Choroid plexus epithelial cell (primary cell): ENCODE measurements around the gene HK3.

Experiments
- DNase-seq: peaks from one replicate; pipeline ENCODE4 v3.0.0-alpha.2; 2010; ENCODE audit warnings: low read depth
- H3K4me3 ChIP-seq: 2 replicates; pipeline ENCODE4 v1.5.1; 2011; ENCODE audit warnings: low read depth, mild to moderate bottlenecking, control low read depth, low read length, moderate library complexity
- CTCF ChIP-seq: conservative IDR thresholded peaks from 2 replicates; pipeline ENCODE4 v1.5.1; 2011; ENCODE audit warnings: low read depth, mild to moderate bottlenecking, control low read depth, inconsistent platforms, low read length, moderate library complexity

HK3 gene

GRCh38 chr5:176918613-176919012 is 19.5 kb upstream of the HK3 start:
- no peak for TF ChIP-seq CTCF
- DNase-seq = no peak
- H3K4me3 ChIP-seq = no peak overlapping the region

GRCh38 chr5:176916337-176916736 is 17.2 kb upstream of the HK3 start:
- TF ChIP-seq CTCF = no peak
- DNase-seq = no peak
- no peak overlapping the region for H3K4me3 ChIP-seq

- no peak for TF ChIP-seq CTCF
- H3K4me3 ChIP-seq = no peak overlapping the region
- DNase-seq = no peak
Measured at GRCh38 chr5:176915906-176916305, 16.8 kb upstream of the HK3 start.

- no peak for DNase-seq
- TF ChIP-seq CTCF = no peak
- no peak overlapping the region for H3K4me3 ChIP-seq
Measured at GRCh38 chr5:176912115-176912514, 13.0 kb upstream of the HK3 start.

- no peak overlapping the region for H3K4me3 ChIP-seq
- DNase-seq = no peak
Measured at GRCh38 chr5:176908675-176909368, 9.7 kb upstream of the HK3 start.

DNA sequence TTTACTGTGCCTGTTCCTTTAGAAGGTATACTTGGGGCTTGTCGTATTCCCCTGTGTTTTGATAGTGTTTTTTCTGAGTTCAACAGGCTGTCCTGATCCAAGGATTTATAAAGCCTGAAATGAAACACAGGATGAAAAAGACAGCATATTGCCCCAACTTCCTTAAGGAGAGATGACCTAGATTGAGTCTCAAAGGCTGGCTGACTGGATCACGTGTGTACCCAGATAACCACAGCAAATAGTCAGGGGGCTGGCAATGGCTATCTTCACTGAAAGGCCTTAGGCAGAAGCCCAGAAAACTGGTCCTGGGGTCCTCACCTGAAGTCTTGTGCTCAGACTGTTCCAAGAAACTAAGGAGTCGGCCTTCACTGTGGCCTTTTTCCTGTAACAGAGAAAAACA is 7.7 kb upstream of the HK3 start:
- DNase-seq = no peak
- no peak overlapping the region for H3K4me3 ChIP-seq
- no peak for TF ChIP-seq CTCF

More at GRCh38 chr5:176908675-176909368, 9.7 kb upstream of the HK3 start:
- no peak for TF ChIP-seq CTCF

GRCh38 chr5:176906126-176906525 is 7.0 kb upstream of the HK3 start:
- no peak overlapping the region for H3K4me3 ChIP-seq
- TF ChIP-seq CTCF = no peak
- no peak for DNase-seq
